ENCODE measurements around the gene EFCAB14. TPM values are rescaled to one million over a fixed set of nuclear protein-coding genes. Genes with fewer than 3 reads are reported as not detected.

Gene EFCAB14
- total and polyA plus RNA-seq, 2 of the 4 experiments (the other 2 are of a cell fraction): 28.6 to 43.0 TPM

DNA sequence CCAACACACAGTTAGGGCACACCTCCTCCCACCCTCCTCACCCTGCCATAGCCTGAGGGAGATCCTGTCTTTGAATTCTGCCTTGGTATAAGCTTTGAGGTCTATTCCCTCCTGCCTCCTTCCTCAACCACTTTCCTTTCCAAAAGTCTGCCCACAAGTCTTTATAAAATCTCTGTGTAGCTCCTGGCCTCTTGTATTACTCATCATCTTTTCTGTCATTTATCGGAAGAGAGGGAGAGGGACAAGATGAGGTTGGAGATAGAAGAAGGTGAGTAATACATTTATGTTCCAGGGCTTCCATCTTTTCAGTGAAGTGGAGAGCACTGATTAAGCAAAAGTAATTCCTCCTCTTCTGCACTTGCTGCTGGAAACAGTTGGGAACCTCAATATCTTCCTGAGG lies 30.5 kb upstream of the EFCAB14 start:
- no peaks in the 10 kb centered on the region for H3K79me1 ChIP-seq (ENCODE audit: low read depth in 1 of 2, low read length in 2 of 2)
- no peak overlapping the region for H3K4ac ChIP-seq (ENCODE audit: low read depth, low read length)
- no peak overlapping the region for H2BK5ac ChIP-seq (ENCODE audit: low read depth, low read length, poor library complexity, severe bottlenecking)
- in situ Hi-C loops (cut with MboI; ENCODE audit: low sequenced_read_pairs) (no loop called here), intact Hi-C loops (cut with micrococcal nuclease) (no loop called here), dilution Hi-C loops (cut with HindIII; ENCODE audit: low sequenced_read_pairs, unreplicated experiment) (no loop called here)
- no peak overlapping the region for H2AFZ ChIP-seq (replicated peaks; ENCODE audit: low read length, poor library complexity)
- CTCF ChIA-PET: no interaction called here
- no peak overlapping the region for H3K9ac ChIP-seq (ENCODE audit: low read depth, low read length)
- no peak overlapping the region for H4K91ac ChIP-seq (ENCODE audit: insufficient read depth, low read depth, low read length)
- no peaks in the 10 kb centered on the region for H3K36me3 ChIP-seq (ENCODE audit: control insufficient read depth, insufficient read depth, low read length)
- DNase-seq: no peak
- no peak overlapping the region for H3K56ac ChIP-seq (ENCODE audit: extremely low read depth, insufficient read depth, low read length)
- no peak overlapping the region for H4K8ac ChIP-seq (ENCODE audit: low read depth in 2 of 2, low read length in 2 of 2)
- no peak overlapping the region for H3K27ac ChIP-seq (ENCODE audit: insufficient read depth, low read length)
- no peak overlapping the region for H4K5ac ChIP-seq (ENCODE audit: low read depth, low read length)
- H3K18ac ChIP-seq (ENCODE audit: low read depth, low read length): no peak overlapping the region
- H3K9me1 ChIP-seq (ENCODE audit: insufficient read depth, low read length): no peaks in the 10 kb centered on the region
- BruUV-seq (replicated peaks): no TSS peak
- POLR2A ChIA-PET (ENCODE audit: unreplicated experiment): no interaction called here
- no peak overlapping the region for H3K4me3 ChIP-seq (ENCODE audit: insufficient read depth, low read depth, low read length)
- WGBS, 2 experiments (ENCODE audit: extremely low coverage in 2 of 2, insufficient read length in 1 of 2): no CpG with 5 or more reads among the region's 1 CpG
- no peak overlapping the region for H2BK15ac ChIP-seq (ENCODE audit: low read depth, low read length)
- H3K9me3 ChIP-seq (ENCODE audit: control insufficient read depth, insufficient read depth, low read length): no peaks in the 10 kb centered on the region
- H2BK20ac ChIP-seq (ENCODE audit: low read depth, low read length): no peak overlapping the region
- no peak overlapping the region for H3K14ac ChIP-seq (replicated peaks; ENCODE audit: low read depth, low read length)
- H4K20me1 ChIP-seq (ENCODE audit: insufficient read depth, low read length): no peaks in the 10 kb centered on the region
- ATAC-seq (ENCODE audit: low read depth): no peak
- TF ChIP-seq CHD1 (IDR thresholded peaks at IDR 0.05; ENCODE audit: low read depth, low read length) (no peak), RFX5 (IDR thresholded peaks at IDR 0.05; ENCODE audit: low read depth, low read length) (no peak), RCOR1 (IDR thresholded peaks at IDR 0.05; ENCODE audit: insufficient replicate concordance, low read length) (no peak), SMC3 (IDR thresholded peaks at IDR 0.05; ENCODE audit: low read depth, low read length) (no peak), MAFK (IDR thresholded peaks at IDR 0.05; ENCODE audit: low read depth, low read length) (no peak), POLR2A (IDR thresholded peaks at IDR 0.05; ENCODE audit: low read depth, low read length) (no peak), NFE2L2 (IDR thresholded peaks at IDR 0.05; ENCODE audit: low read depth, low read length) (no peak), CTCF (conservative IDR thresholded peaks at IDR 0.05; ENCODE audit: low read depth, low read length) (no peak), MXI1 (IDR thresholded peaks at IDR 0.05; ENCODE audit: borderline replicate concordance, low read depth, low read length) (no peak), CEBPB (IDR thresholded peaks at IDR 0.05; ENCODE audit: low read depth, low read length) (no peak)
- H2AK5ac ChIP-seq (ENCODE audit: low read depth, low read length): no peak overlapping the region
- H3K23ac ChIP-seq (ENCODE audit: low read depth, low read length): no peak overlapping the region
- no peaks in the 10 kb centered on the region for H3K4me1 ChIP-seq (ENCODE audit: control insufficient read depth, insufficient read depth, low read length)
- H3K27me3 ChIP-seq (ENCODE audit: control insufficient read depth, insufficient read depth, low read length): no peaks in the 10 kb centered on the region
- H2AK9ac ChIP-seq (replicated peaks; ENCODE audit: low read depth, low read length, poor library complexity): no peak overlapping the region
- no peak overlapping the region for H2BK120ac ChIP-seq (ENCODE audit: low read depth, low read length)
- H3K4me2 ChIP-seq (ENCODE audit: low read depth, low read length): no peak overlapping the region

All from IMR-90 (cell line).